GM18505 (cell line): ENCODE results near the gene TBX2.

Experiments used
- ATAC-seq: cut with Tn5 transposase; IDR thresholded peaks from one replicate; pipeline ENCODE4 v1.9.1; 2021; ENCODE audit not compliant: unreplicated experiment
- POLR2A ChIP-seq: IDR thresholded peaks from 4 replicates; pipeline ENCODE4 v1.6.1; 2011; ENCODE audit warnings: borderline replicate concordance; ENCODE audit not compliant: insufficient read depth, insufficient read length; ENCODE audit errors: extremely low read depth

Gene TBX2

DNA sequence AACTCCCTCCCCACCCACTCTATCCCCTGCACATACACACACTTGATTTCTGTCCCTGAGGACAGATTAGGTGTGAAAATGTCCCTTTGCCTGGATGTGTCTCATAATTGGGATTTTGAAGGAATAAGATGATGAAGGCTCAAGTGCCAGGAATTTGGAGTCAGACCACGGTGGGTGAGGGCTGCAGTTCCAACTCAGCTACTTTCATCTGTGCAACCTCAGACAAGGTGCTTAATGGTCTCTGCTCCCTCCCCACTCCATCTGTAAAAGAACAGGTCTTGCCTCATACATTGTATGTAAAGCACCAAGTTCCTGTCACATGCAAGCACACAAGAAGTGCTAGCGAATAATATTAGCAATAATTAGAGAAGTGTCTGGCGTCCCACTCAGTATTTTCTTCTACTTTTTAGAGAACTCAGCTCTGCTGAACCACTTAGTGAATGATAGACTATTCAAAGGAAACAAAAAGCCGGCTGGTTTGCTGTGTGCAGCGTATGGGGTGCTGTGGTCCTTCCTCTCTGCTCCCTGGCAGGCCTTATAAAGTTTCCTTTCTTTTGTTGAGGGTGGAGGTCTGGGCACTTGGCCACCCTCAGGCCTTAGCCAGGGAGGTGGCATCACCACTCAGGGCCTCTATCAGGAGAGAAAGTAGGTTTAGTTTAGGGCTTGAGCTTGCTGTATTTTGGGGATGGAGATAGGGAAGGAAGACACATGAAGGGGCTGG, 58.9 kb downstream of the TBX2 start:
- no peak for ATAC-seq
- no peak for TF ChIP-seq POLR2A
